ENCODE data around the gene RNF26. TPM values are rescaled to one million over a fixed set of nuclear protein-coding genes. Genes with fewer than 3 reads are reported as not detected.

RNF26 gene
- total and polyA plus RNA-seq, 2 donors (not counting 3 experiments of a cell fraction or from before 2014, with no cell fraction given) = 40.1 to 43.8 TPM

- CTCF ChIA-PET = interaction anchor here (1.2 to 2.8 kb wide), 5 partner anchors 9 to 23 kb away, joined by 6 to 21 read pairs (median 11); no protein-coding TSS in a partner anchor
- Histone ChIP-seq H3K9ac (replicated peaks; ENCODE audit: extremely low read depth, insufficient read depth, low read length) (no peak overlapping the region), H3K4me1 (ENCODE audit: control insufficient read depth, extremely low read depth, insufficient read depth, low read length) (no peaks in the 10 kb centered on the region), H3K79me2 (ENCODE audit: control insufficient read depth, insufficient read depth, low read length) (no peaks in the 10 kb centered on the region), H3K9me1 (replicated peaks; ENCODE audit: control insufficient read depth, extremely low read depth, insufficient read depth, low read length) (no peaks in the 10 kb centered on the region), H3K4me3 (replicated peaks in 1 of 3; ENCODE audit: insufficient read depth in 1 of 3, low read depth in 1 of 3, low read length in 3 of 3) (no peak overlapping the region), H3K27ac (ENCODE audit: insufficient read depth, low read depth, low read length) (no peak overlapping the region), H3K9me3 (replicated peaks; ENCODE audit: control insufficient read depth, insufficient read depth, low read length) (no peaks in the 10 kb centered on the region), H3K36me3 (ENCODE audit: control insufficient read depth in 2 of 2, extremely low read depth in 1 of 2, insufficient read depth in 2 of 2, low read length in 2 of 2) (no peaks in the 10 kb centered on the region), H3K4me2 (ENCODE audit: insufficient read depth, low read length) (no peak overlapping the region), H3K27me3 (ENCODE audit: control insufficient read depth in 2 of 2, insufficient read depth in 2 of 2, low read length in 2 of 2) (peaks cover 12 to 20% of the 10 kb centered on the region in 2 experiments), H4K20me1 (replicated peaks; ENCODE audit: control insufficient read depth, extremely low read depth, insufficient read depth, low read length) (no peaks in the 10 kb centered on the region), H2AFZ (ENCODE audit: low read depth, low read length) (no peak overlapping the region)
- dilution Hi-C loops (cut with MboI; ENCODE audit: extremely low pct_ligation_motif_present, low sequenced_read_pairs) (no loop called here), intact Hi-C loops (cut with micrococcal nuclease) (no loop called here)
- POLR2A ChIA-PET = interaction anchor here (1.0 kb wide), 1 partner anchor 21 kb away, joined by 4 read pairs; the partner anchor contains the start of gene C1QTNF5
- DNase-seq (ENCODE audit: low read depth, low spot score) = no peak
- BruUV-seq (replicated peaks) = no TSS peak
- no peak for TF ChIP-seq MAX (IDR thresholded peaks at IDR 0.05; ENCODE audit: insufficient read depth, insufficient read length)
- no peak for TF ChIP-seq FOS (IDR thresholded peaks at IDR 0.05; ENCODE audit: borderline replicate concordance, insufficient read depth, low read length)
- TF ChIP-seq JUN (IDR thresholded peaks at IDR 0.05; ENCODE audit: borderline replicate concordance, insufficient read depth, insufficient read length, low read depth) = no peak
- no peak for TF ChIP-seq POLR2A (IDR thresholded peaks at IDR 0.05; ENCODE audit: low read depth, low read length)
- TF ChIP-seq MYC (IDR thresholded peaks at IDR 0.05; ENCODE audit: low read depth, low read length) = no peak
- no peak for TF ChIP-seq GATA2 (IDR thresholded peaks at IDR 0.05; ENCODE audit: insufficient read depth, insufficient read length, low read depth, low read length)
- no peak for TF ChIP-seq EZH2 (IDR thresholded peaks at IDR 0.05; ENCODE audit: borderline replicate concordance, low read depth, low read length, severe bottlenecking)
- TF ChIP-seq CTCF (IDR thresholded peaks at IDR 0.05; ENCODE audit: extremely low read depth in 1 of 2, insufficient read depth in 1 of 2, low read depth in 1 of 2, low read length in 2 of 2) = no peak
- TF ChIP-seq POLR2AphosphoS5 (IDR thresholded peaks at IDR 0.05; ENCODE audit: insufficient read depth, low read depth, low read length) = no peak
- FAIRE-seq = no peak
Measured at GRCh38 chr11:119361941-119362725, 27.8 kb downstream of the RNF26 start.
